GM10248 (cell line): ENCODE data around the gene ITGA7.

Source experiments
- CTCF ChIA-PET: fragments of 300-600 bp; sonication (Branson Sonifier 250); formaldehyde crosslinking; extraction: SDS; loops from one replicate; lab custom pipeline; 2021; ENCODE audit warnings: antibody characterized with exemption; lab: Yijun Ruan, JAX
- POLR2A ChIA-PET: fragments of 350-650 bp; sonication (Branson Sonifier 250); formaldehyde crosslinking; extraction: SDS; loops from one replicate; lab custom pipeline; 2020; ENCODE audit warnings: antibody characterized with exemption; lab: Yijun Ruan, JAX
- DNase-seq: peaks from one replicate; pipeline ENCODE4 v3.0.0; 2012; ENCODE audit errors: extremely low spot score
- TF ChIP-seq, protein P1 (sequence below): IDR thresholded peaks from 2 replicates; pipeline ENCODE4 v1.5.1; 2012; ENCODE audit warnings: mild to moderate bottlenecking, low read depth; ENCODE audit errors: extremely low read depth, missing control alignments, control extremely low read depth

The ITGA7 gene

DNA sequence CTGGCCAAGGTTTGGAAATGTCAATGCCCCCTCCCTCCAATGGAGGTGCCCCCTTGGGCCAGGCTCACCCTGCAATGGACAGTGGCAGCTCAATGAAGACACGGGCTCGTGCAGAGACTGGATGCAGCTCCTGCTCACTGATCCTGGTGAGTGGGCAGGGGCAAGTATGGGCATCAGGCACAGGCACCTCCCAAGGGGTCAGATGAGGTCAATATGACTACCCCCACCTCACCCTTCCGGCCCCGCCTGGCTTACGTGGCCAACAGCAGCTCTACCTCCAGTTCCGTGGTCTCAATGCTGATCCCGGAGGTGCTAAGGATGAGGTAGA lies 13.6 kb downstream of the ITGA7 start:
- ChIA-PET POLR2A (no interaction called here), CTCF (interaction anchor here (1.2 kb wide), 1 partner anchor 17 kb away, joined by 3 read pairs; no protein-coding TSS in a partner anchor)
- TF ChIP-seq, protein P1, sequence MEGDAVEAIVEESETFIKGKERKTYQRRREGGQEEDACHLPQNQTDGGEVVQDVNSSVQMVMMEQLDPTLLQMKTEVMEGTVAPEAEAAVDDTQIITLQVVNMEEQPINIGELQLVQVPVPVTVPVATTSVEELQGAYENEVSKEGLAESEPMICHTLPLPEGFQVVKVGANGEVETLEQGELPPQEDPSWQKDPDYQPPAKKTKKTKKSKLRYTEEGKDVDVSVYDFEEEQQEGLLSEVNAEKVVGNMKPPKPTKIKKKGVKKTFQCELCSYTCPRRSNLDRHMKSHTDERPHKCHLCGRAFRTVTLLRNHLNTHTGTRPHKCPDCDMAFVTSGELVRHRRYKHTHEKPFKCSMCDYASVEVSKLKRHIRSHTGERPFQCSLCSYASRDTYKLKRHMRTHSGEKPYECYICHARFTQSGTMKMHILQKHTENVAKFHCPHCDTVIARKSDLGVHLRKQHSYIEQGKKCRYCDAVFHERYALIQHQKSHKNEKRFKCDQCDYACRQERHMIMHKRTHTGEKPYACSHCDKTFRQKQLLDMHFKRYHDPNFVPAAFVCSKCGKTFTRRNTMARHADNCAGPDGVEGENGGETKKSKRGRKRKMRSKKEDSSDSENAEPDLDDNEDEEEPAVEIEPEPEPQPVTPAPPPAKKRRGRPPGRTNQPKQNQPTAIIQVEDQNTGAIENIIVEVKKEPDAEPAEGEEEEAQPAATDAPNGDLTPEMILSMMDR: no peak
- no peak for DNase-seq

DNA sequence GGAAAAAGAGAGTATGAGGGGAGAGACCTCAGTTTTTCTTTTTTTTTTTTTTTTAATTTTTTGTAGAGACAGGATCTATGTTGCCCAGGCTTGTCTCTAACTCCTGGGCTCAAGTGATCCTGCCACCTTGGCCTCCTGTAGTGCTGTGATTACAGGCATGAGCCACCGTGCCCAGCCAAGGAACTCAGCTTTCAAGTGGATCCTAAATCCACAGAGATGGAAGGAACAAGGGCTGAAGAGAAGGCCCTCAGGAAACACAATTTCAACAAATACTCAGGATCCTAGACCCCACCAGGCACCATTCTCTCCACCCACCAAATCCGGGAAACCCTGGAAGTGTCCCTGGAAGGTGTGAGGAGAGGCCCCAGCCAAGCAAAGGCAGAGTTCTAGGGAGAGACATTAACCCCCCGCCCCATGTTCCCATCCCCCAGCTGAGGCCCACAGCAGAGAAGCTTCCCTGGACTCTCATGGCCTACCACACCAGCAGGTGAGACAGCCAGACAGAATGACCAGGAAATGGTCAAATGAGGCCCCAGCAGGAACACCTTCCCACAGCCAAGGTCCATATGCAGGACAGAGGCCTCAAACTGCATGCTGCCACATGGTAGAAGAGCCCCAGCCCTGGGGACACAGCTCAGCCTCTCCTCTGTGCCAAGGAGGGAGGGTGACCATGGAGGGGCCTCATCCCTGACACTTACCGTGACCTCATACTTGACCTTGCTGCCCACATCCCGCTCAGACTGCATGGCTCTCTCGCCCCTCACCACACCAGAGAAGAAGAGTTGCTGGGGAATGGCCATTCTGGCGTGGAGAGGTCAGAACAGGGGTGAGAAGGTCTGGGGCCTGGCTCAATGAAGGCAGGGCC lies 14.1 kb downstream of the ITGA7 start:
- DNase-seq: no peak
- TF ChIP-seq, protein P1: no peak
- ChIA-PET POLR2A (no interaction called here), CTCF (interaction anchor here (1.2 kb wide), 1 partner anchor 16 kb away, joined by 3 read pairs; no protein-coding TSS in a partner anchor)

DNA sequence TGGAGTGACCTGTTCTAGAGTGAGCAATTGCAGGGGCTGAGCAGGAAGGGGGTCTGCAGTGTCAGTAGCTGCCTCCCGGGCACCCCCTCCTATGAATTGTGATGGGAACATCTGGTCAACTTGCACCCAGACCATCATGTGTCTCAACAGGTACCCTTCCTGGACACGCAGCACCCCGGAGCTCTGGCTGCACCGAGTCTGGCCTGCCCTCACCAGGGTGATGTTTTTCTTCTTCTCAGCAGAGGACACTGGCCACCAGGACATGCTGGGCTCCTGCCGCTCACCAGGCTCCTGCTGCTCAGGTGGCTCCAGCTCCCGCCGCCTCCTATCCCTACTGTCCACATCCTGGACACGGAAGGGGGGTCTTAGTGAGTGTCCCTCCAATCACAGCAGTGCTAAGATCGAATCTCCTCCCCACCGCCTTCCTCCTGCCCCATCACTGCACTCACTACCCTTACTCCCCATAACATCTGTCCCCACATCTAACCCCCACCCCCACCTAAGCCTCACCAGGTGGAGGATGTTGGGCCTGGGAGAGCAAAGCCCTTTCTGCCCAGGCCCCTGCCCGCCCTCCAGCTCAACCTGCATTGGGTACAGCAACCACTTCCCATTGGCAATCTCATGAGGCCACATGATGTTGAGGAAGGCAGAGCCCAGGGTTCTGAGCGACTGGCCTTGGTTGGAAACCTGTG lies 14.9 kb downstream of the ITGA7 start:
- no peak for DNase-seq
- ChIA-PET POLR2A (no interaction called here), CTCF (interaction anchor here (1.8 kb wide), 1 partner anchor 21 kb away, joined by 4 read pairs; no protein-coding TSS in a partner anchor)
- TF ChIP-seq, protein P1: no peak

DNA sequence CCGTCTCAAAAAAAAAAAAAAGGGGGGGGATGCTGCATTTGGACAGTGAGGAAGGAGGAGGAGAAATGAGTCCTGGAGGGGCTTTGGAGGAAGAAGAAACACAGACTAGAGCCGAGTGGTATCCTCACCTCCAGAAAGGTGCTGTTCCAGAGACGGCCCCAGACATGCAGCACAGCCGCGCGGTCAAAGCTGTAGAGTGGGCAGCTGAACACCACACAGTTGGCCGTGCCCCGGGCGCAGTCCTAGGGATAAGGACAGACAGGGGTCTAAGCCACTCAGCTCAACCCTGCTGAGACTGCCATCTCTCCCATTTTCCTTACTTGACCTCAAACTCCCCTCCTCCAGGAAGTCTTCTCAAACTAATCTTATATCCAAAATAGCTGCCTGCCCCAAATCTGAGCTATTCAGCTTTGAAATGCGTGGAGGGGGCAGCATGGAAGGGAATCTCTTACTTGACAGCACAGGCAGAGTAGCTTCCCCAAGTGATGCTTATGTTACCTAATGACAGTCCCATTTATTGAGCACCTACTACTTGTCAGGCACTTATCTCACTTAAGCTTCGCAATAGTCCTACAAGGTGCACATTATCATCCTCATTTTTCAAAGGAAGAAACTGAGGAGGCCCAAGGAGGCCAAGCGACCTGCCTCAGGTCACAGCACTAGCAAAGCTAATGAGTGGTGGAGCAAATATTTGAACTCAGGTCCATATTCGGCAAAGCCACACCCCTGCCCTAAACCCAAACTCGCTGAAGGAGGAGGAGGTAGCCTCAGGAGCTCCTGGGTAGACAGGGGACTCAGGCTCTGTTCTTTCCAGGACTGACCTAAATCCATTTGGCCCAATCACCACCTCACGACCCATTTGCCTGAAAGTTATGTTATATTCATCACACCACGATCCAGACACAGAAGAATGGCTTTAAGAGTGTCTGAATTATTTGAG lies 18.7 kb downstream of the ITGA7 start:
- DNase-seq: no peak
- POLR2A ChIA-PET: no interaction called here
- TF ChIP-seq, protein P1: no peak
- CTCF ChIA-PET: interaction anchor here (1.7 to 1.9 kb wide), 2 partner anchors 25 to 33 kb away, joined by 4 to 6 read pairs; no protein-coding TSS in a partner anchor

DNA sequence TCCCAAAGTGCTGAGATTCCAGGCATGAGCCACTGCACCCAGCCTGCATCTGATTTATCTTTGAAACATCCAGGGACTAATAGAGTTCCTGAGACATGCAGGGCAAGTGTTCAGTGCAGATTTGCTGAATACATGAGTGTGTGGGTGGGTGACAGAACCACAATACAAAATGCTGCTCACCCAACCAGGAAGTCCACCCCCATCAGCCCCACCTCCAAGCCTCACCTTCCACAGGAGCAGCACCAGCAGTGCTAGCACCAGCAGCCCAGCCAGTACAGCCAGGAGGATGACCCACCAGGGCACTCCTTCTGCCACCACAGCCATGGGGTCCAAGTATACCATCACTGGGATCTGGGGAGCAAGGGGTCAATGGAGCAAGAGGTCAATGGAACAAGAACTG lies 20.0 kb downstream of the ITGA7 start:
- CTCF ChIA-PET: interaction anchor here (1.8 kb wide), 1 partner anchor 14 kb away, joined by 6 read pairs; no protein-coding TSS in a partner anchor
- peak; percentile 71 for DNase-seq
- TF ChIP-seq, protein P1: no peak
- POLR2A ChIA-PET: no interaction called here
